AG04450 (cell line): Measurements from ENCODE around the gene WWOX. TPM values are rescaled to one million over a fixed set of nuclear protein-coding genes. Genes with fewer than 3 reads are reported as not detected.

Experiments
- CTCF ChIA-PET: fragments of 300-600, 350-600 bp; formaldehyde crosslinking; extraction: SDS; loops from one replicate; lab custom pipeline; 2022; ENCODE audit warnings: antibody characterized with exemption, inconsistent platforms; lab: Charles Lee
- POLR2A ChIA-PET: fragments of 350-600 bp; formaldehyde crosslinking; extraction: SDS; loops from one replicate; lab custom pipeline; 2021; ENCODE audit warnings: antibody characterized with exemption, inconsistent platforms; lab: Yijun Ruan, JAX
- DNase-seq: peaks from one replicate; pipeline ENCODE4 v3.0.0-alpha.2; 2011; ENCODE audit warnings: low read depth, low spot score
- H3K27ac ChIP-seq: one replicate; pipeline ENCODE4 v1.5.1; 2012; ENCODE audit warnings: low read depth, low read length, control low read depth
- H3K27me3 ChIP-seq: one replicate; pipeline ENCODE4 v1.6.0; 2012; ENCODE audit warnings: low read length; ENCODE audit not compliant: control insufficient read depth, insufficient read depth
- H3K4me3 ChIP-seq: 2 replicates; pipeline ENCODE4 v1.5.1; 2011; ENCODE audit warnings: mild to moderate bottlenecking, low read depth, low read length, control low read depth
- H3K9me3 ChIP-seq: 2 replicates; pipeline ENCODE4 v1.5.1; 2012; ENCODE audit warnings: low read length; ENCODE audit not compliant: control insufficient read depth, insufficient read depth
- CTCF ChIP-seq: IDR thresholded peaks from 2 replicates; pipeline ENCODE4 v1.5.1; 2011; ENCODE audit warnings: low read depth, low read length, control low read depth, inconsistent platforms
- polyA plus RNA-seq: library from polyadenylated mRNA; depleted of rRNA; stranded (reverse); fragments of >200 nt; gene quantifications from 2 replicates; pipeline ENCODE4 v1.2.3, GENCODE V29; 2011

Gene WWOX
- polyA plus RNA-seq, 1 experiment = 2.1 TPM

DNA sequence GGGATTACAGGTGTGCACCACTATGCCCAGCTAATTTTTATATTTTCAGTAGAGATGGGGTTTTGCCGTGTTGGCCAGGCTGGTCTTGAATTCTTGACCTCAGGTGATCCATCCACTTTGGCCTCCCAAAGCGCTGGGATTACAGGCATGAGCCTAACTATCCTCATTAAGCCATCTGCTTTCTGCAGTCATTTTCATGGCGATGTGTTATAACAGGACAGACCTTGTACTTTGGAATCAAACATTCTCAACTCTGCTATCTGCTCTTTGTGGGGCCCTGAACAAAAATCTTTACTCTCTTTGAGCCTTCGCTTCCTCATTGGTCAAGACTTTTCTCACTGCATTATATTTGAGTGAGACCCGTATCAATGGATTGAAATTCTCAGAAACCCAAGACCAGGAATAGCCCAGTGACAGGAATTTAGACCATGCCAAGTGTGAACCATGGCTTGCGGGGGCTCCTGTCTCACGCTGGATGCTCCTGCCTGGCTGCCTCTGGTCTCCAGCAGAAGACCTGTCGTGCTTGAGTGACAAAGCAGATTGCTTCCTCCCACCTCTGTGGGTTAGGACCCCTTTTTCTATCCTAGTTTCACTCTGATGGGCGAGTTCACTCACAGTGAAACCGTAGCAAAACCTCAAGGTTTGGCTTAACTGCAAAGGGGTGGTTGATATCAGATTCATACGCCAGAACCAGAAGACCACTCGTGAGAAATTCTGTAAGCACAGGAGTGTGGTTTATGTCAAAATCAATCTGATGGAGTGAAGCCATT, 982.0 kb downstream of the WWOX start:
- Histone ChIP-seq H3K27ac (no peak overlapping the region), H3K9me3 (peaks cover 25% of the 10 kb centered on the region), H3K27me3 (no peaks in the 10 kb centered on the region), H3K4me3 (no peak overlapping the region)
- no peak for DNase-seq
- no peak for TF ChIP-seq CTCF
- POLR2A ChIA-PET = no interaction called here
- CTCF ChIA-PET = no interaction called here

- POLR2A ChIA-PET = no interaction called here
- CTCF ChIA-PET = interaction anchor here (0.5 kb wide), 1 partner anchor 9 kb away, joined by 4 read pairs; no protein-coding TSS in a partner anchor
- Histone ChIP-seq H3K27me3 (no peaks in the 10 kb centered on the region), H3K4me3 (no peak overlapping the region), H3K27ac (no peak overlapping the region), H3K9me3 (peaks cover 36% of the 10 kb centered on the region)
- no peak for DNase-seq
- no peak for TF ChIP-seq CTCF
Observed at GRCh38 chr16:79082970-79083369, 983.5 kb downstream of the WWOX start.

- peaks cover 36% of the 10 kb centered on the region for H3K9me3 ChIP-seq
- no peak overlapping the region for H3K27ac ChIP-seq
- CTCF ChIA-PET = no interaction called here
- no peak for TF ChIP-seq CTCF
- H3K4me3 ChIP-seq = no peak overlapping the region
- POLR2A ChIA-PET = no interaction called here
- DNase-seq = no peak
- no peaks in the 10 kb centered on the region for H3K27me3 ChIP-seq
Observed at GRCh38 chr16:79083508-79084299, 984.2 kb downstream of the WWOX start.

DNA sequence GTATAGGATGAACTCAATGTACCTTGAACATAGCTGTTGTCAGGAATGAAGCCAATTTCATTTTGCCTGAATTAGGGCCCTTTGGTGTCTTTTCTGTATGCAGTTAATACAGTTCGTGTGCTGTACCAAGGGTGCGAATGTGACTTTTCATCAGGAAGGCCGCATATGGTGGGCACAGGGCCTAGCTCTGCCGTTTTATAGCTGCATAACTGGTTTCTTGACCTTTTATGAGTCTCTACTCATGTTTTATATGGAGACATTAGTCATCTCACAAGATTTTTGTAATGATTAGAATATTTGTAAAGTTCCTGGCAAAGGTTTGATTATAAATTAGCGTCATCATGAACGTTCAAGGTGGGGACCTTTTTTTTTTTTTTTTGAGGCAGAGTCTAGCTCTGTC, 989.5 kb downstream of the WWOX start:
- Histone ChIP-seq H3K27me3 (no peaks in the 10 kb centered on the region), H3K27ac (no peak overlapping the region), H3K4me3 (no peak overlapping the region), H3K9me3 (peaks cover 54% of the 10 kb centered on the region)
- TF ChIP-seq CTCF = no peak
- ChIA-PET CTCF (no interaction called here), POLR2A (no interaction called here)
- no peak for DNase-seq

GRCh38 chr16:79089735-79090284, 990.4 kb downstream of the WWOX start:
- no peak for DNase-seq
- no peak overlapping the region for H3K4me3 ChIP-seq
- H3K9me3 ChIP-seq = peaks cover 57% of the 10 kb centered on the region
- CTCF ChIA-PET = no interaction called here
- POLR2A ChIA-PET = no interaction called here
- H3K27ac ChIP-seq = no peak overlapping the region
- TF ChIP-seq CTCF = no peak
- H3K27me3 ChIP-seq = no peaks in the 10 kb centered on the region
